Measurements from ENCODE around the gene FAM236C.
"Not testable (repeated sequence)": the region's sequence is repeated elsewhere in the genome, so short reads cannot be mapped to it uniquely, and the experiment has no call there.

FAM236C gene

GRCh38 chrX:72912315-72912714, at the start of gene FAM236C:
Gene FAM236C (plus strand): TSS chrX:72912615. CDS start chrX:72912715, 100 bp downstream.
- DNase-seq = not testable (repeated sequence)

GRCh38 chrX:72882898-72883297, 29.5 kb upstream of the FAM236C start:
- not testable (repeated sequence) for DNase-seq

- not testable (repeated sequence) for DNase-seq
Measured at GRCh38 chrX:72889740-72890139, 22.7 kb upstream of the FAM236C start.

GRCh38 chrX:72916096-72916495, 3.7 kb downstream of the FAM236C start:
- DNase-seq = not testable (repeated sequence)

GRCh38 chrX:72932283-72932682, 19.9 kb downstream of the FAM236C start:
- not testable (repeated sequence) for DNase-seq

GRCh38 chrX:72936455-72936854, 24.0 kb downstream of the FAM236C start:
- not testable (repeated sequence) for DNase-seq

GRCh38 chrX:72936882-72937455, 24.6 kb downstream of the FAM236C start:
- not testable (repeated sequence) for DNase-seq

GRCh38 chrX:72937906-72938305, 25.5 kb downstream of the FAM236C start, which contains the start of gene FAM236A:
Gene FAM236A (plus strand): TSS chrX:72938206. CDS start chrX:72938263, 57 bp downstream.
- DNase-seq = not testable (repeated sequence)

- not testable (repeated sequence) for DNase-seq
Measured at GRCh38 chrX:72942272-72942671, 29.9 kb downstream of the FAM236C start.

GRCh38 chrX:72943035-72943818, 30.8 kb downstream of the FAM236C start:
- not testable (repeated sequence) for DNase-seq

- DNase-seq = not testable (repeated sequence)
Measured at GRCh38 chrX:72943819-72944169, 31.4 kb downstream of the FAM236C start, which contains the start of gene DMRTC1. Gene DMRTC1 (minus strand): TSS chrX:72943837. CDS start chrX:72875694, 68,143 bp downstream.

GRCh38 chrX:72959971-72960370, 47.6 kb downstream of the FAM236C start:
- not testable (repeated sequence) for DNase-seq

All from fibroblast of upper back skin (primary cell).